NCI-H1436 treated with DMSO at 0.1 percent for 48 hours (cell line): ENCODE measurements around the gene GLP2R.

ENCODE experiments used
- DNase-seq: peaks from one replicate; lab custom pipeline; 2025; lab: John Stamatoyannopoulos, UW

The GLP2R gene

DNA sequence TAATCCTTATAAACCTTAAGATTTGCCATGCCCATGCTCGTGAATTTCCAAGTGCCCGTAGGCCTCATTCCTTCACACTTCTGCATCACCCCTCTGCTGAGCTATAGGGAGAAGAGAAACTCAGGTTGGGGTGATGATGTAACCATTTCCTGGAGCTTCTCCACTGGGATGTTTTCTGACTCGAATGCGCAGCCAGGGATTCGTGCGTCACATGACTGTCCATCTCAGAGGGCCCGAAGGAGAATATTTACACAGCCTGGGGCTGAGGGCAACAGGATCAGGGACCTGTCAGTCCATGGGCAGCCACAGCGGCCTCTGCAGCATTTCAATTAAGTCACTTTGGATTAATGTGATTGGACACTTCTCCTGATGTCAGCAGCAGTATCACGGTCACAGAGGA, 12.6 kb upstream of the GLP2R start:
- no peak for DNase-seq

- no peak for DNase-seq
These were observed 11.3 kb upstream of the GLP2R start for GRCh38 chr17:9814337-9814945.

DNA sequence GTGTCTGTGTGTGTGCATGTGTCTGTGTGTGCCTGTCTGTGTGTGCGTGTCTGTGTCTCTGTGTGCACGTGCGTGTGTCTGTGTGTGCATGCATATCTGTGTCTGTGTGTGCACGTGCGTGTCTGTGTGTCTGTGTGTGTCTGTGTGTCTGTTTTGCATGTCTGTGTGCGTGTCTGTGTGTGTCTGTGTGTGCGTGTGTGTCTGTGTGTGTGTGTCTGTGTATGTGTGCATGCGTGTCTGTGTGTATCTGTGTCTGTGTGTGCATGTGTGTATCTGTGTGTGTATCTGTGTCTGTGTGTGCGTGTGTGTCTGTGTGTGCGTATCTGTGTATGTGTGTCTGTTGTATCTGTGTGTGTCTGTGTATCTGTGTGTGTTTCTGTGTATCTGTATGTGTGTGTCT, 9.3 kb upstream of the GLP2R start:
- no peak for DNase-seq

- DNase-seq = no peak
These were observed 8.6 kb upstream of the GLP2R start for GRCh38 chr17:9817086-9817485.

DNA sequence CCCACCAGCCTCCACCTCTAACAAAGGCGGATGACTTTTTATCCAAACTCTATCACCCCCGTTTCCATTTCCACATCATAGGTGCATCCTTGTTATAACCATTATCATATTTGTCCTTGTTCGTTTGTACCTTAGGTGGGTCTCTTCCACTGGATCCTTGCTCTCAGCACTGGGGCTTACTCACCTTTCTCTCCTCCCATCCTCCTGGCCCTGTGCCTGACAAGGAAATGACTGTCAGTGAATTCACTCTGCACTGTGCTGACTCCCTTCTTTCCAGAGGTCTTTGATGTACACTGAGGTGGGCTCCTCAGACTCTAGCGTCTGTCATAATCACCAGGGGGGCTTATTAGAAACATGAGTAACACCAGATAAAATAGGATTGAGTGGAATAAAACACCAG, 7.0 kb upstream of the GLP2R start:
- DNase-seq = no peak

DNA sequence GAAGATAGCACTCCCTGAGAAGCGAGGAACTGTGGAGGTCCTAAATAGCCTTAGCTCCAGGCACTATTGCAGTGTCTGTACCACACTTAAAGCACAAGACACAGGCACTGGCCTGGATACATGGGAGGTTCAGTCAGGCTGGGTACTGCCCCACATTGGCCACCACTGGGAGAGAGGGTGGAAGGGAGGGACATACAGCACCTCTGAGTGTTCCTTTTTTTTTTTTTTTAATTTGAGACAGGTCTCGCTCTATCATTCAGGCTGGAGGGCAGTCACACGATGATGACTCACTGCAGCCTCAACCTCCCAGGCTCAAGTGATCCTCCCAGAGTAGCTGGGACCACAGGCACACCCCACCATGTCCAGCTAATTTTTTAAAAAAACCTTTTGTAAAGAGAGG, 5.3 kb upstream of the GLP2R start:
- DNase-seq = no peak

- no peak for DNase-seq
These were observed 3.8 kb upstream of the GLP2R start, which contains the start of gene GSG1L2 for GRCh38 chr17:9821921-9822320. TSS of gene GSG1L2 (minus strand) at chr17:9822079. CDS start at chr17:9822071, 8 bp downstream.

DNA sequence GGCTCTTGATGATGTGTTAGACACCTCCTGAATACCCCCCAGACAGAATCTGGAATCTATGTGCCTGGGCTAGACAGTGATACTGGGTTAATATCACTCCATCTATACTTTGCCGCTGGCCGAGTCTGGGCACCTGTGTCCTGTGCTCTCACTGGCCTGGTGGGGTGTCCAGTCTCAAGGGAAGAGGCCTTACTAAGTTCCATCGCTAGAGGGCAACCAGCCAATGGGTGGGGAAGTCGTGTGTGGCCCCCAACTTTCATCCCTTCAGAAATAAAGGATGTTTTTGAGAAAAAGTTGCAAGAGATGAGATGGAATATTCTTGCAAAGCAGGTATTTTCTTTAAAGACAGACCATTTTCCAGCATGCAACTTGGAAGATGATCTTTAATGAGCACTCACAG, 1.6 kb upstream of the GLP2R start:
- no peak for DNase-seq

GRCh38 chr17:9824797-9825338, 856 bp upstream of the GLP2R start:
- no peak for DNase-seq

GRCh38 chr17:9828296-9829295, 2.9 kb downstream of the GLP2R start:
- DNase-seq = no peak

- DNase-seq = no peak
These were observed 3.6 kb downstream of the GLP2R start for GRCh38 chr17:9829343-9829742.

DNA sequence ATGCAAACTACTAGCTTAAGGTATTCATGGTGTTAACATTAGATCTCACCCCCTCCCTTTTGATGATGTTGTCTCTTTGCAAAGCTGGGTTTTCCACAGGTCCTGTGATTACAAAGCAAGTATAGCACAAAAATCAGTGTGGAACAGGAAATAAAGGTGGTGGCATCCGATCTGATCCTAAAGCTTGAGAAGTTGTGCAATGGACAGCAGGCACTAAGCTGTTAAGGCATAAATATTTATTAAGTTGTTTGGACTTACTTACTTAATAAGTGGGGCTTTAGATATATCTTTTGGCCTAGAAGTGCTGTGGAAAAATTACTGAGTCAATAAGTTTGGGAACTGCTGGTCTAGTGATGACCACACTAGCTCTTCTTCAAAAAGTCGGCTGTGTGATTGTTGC, 5.0 kb downstream of the GLP2R start:
- DNase-seq = no peak

DNA sequence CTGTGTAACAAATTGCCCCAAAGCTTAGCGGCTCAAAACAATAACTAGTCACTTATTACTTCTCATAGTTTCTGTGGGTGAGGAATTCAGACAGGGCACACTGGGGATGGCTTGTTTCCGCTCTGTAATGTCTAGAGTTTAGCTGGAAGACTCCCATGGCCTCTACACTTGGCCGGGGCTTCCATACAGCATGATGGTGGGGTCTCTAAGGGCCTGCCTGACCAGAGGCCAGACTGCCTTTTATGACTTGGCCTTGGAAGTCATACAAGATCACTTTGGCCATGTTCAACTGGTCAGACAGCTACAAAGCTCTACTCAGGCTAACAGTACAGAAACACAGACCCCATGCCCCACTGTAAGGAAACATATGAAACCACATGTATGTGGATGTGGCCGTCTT, 8.2 kb downstream of the GLP2R start:
- DNase-seq = no peak

- no peak for DNase-seq
These were observed 12.1 kb downstream of the GLP2R start for GRCh38 chr17:9837551-9838471.

DNA sequence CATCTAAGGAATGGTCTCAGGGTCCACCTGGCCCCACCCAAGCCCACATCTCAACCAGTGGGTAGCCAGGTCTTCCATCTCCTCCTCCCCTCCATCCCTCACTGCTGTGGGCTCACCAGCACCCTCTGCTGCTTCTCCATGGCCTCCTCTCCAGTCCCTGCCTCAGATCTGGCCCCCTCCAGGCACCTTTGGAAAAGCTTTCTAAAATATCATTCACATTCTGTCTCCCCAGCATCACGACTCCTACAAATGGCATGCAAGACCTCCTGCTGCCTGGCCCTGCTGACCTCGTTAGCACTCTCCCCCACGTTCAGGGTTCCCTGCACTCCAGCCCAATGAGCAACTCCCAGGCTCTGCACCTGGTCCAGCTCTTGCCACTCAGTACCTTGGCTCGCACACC, 13.7 kb downstream of the GLP2R start:
- DNase-seq = no peak

DNA sequence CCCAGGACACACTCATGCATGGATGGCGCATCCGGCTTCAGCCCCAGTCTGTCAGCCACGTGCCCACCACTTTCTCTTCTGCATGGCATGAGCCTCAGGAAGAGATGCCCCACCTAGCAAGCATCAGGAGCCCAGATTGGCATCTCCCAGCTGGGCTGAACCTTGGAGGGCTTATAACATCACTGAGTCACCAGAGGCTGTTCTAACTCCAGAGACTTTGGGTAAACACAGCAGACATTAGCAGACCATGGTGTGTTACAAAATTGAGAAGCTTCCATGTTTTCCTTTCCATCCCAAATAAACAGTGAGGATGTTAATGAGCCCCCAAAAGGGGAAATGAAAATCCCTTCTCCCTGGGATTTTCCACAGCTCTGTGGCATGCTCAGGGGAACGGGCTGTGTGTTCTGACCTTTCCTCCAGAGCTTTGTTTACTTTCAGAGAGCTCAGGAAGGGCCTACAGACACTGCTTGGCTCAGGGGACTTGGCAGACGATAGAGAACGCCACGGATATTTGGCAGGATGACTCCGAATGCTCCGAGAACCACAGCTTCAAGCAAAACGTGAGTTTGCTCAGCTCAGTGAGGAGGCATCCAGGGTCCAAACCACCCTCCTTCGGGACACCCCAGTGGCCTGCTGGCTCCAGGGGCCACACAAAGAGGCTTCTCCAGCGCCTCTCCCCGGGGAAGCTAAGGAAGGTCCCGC, 16.5 kb downstream of the GLP2R start:
- no peak for DNase-seq

- DNase-seq = no peak
These were observed 17.7 kb downstream of the GLP2R start for GRCh38 chr17:9843152-9844010.

- no peak for DNase-seq
These were observed 18.4 kb downstream of the GLP2R start for GRCh38 chr17:9844153-9844552.

DNA sequence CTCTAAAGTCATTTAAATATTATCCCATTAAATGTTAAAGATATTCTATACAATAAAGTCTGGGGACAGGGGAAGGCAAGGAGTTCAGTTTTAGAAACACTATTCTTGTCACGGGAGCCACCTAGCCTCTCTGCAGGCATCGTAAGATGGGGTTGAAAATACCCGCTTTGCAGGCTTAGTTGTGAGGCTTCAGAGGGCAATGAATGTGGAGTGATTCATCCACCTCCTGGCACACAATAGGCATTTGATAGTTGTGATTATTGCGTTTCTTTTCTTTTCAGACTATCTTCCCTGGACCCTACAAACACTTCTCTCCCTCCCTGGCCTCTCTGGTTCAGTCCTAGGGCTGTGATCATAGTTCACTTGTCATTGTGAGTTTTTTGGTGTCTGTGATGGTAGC, 19.6 kb downstream of the GLP2R start:
- no peak for DNase-seq

GRCh38 chr17:9850151-9850550, 24.4 kb downstream of the GLP2R start:
- no peak for DNase-seq
